Measurements from ENCODE around the gene HSDL2.

DNA sequence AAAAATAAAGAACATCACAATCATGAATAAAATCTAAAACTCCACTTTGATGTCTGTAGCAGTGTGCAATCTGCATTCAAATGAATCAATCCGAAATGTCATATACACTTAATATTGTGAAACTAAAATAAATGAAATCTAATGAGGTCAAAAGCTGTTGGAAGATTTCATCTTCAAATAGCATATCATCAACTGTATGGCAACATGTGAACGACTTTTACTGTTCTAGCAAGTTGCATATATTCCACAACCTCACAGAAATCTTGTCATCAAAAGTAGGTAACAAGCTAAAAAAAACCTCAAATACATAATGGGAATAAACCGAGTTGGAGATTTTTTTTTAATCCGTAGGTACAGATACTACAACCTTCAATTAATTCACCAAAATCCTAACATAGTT lies 47.7 kb upstream of the HSDL2 start:
- TF ChIP-seq, protein P1, sequence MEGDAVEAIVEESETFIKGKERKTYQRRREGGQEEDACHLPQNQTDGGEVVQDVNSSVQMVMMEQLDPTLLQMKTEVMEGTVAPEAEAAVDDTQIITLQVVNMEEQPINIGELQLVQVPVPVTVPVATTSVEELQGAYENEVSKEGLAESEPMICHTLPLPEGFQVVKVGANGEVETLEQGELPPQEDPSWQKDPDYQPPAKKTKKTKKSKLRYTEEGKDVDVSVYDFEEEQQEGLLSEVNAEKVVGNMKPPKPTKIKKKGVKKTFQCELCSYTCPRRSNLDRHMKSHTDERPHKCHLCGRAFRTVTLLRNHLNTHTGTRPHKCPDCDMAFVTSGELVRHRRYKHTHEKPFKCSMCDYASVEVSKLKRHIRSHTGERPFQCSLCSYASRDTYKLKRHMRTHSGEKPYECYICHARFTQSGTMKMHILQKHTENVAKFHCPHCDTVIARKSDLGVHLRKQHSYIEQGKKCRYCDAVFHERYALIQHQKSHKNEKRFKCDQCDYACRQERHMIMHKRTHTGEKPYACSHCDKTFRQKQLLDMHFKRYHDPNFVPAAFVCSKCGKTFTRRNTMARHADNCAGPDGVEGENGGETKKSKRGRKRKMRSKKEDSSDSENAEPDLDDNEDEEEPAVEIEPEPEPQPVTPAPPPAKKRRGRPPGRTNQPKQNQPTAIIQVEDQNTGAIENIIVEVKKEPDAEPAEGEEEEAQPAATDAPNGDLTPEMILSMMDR (IDR thresholded peaks at IDR 0.05), result no peak
- TF ChIP-seq POLR2A (IDR thresholded peaks at IDR 0.05), result no peak

Measured in heart left ventricle (tissue), 13 donors.